WTC11 (cell line): ENCODE measurements around the gene TAPT1. TPM values are rescaled to one million over a fixed set of nuclear protein-coding genes. Genes with fewer than 3 reads are reported as not detected.

Source experiments
- ATAC-seq: fragments of 200-7000 bp; cut with Tn5 transposase; 2 replicates; pipeline ENCODE4 v1.10.0; 2021; ENCODE audit warnings: mild to moderate bottlenecking, moderate library complexity
- CTCF ChIA-PET: fragments of 300-600 bp; sonication (Branson Sonifier 250); formaldehyde crosslinking; loops from one replicate; lab custom pipeline; 2021; ENCODE audit warnings: antibody characterized with exemption; lab: Charles Lee
- POLR2A ChIA-PET: fragments of 350-600 bp; sonication (Branson Sonifier 250); formaldehyde crosslinking; loops from one replicate; lab custom pipeline; 2021; ENCODE audit warnings: antibody characterized with exemption; lab: Charles Lee
- DNase-seq: peaks from one replicate; pipeline ENCODE4 v3.0.0; 2021; ENCODE audit warnings: low spot score
- H3K27ac Mint-ChIP-seq: 2 replicates; pipeline ENCODE4 v1.8.0; 2021; ENCODE audit warnings: mixed read lengths
- H3K27me3 Mint-ChIP-seq: 2 replicates; pipeline ENCODE4 v1.8.0; 2021; ENCODE audit warnings: low read depth, mild to moderate bottlenecking, moderate library complexity, mixed read lengths
- H3K36me3 Mint-ChIP-seq: 2 replicates; pipeline ENCODE4 v1.8.0; 2021; ENCODE audit warnings: mixed read lengths
- H3K4me1 Mint-ChIP-seq: 2 replicates; pipeline ENCODE4 v1.8.0; 2022; ENCODE audit warnings: mixed read lengths
- H3K4me3 Mint-ChIP-seq: 2 replicates; pipeline ENCODE4 v1.8.0; 2021; ENCODE audit warnings: mild to moderate bottlenecking, moderate library complexity, mixed read lengths
- H3K9me3 Mint-ChIP-seq: 2 replicates; pipeline ENCODE4 v1.8.0; 2021; ENCODE audit warnings: mixed read lengths
- ATF1 ChIP-seq: sonication (generic); formaldehyde crosslinking; IDR thresholded peaks from 2 replicates; pipeline ENCODE4 v1.8.1; 2023; ENCODE audit warnings: mild to moderate bottlenecking, moderate library complexity, missing genetic modification reagents
- CREB1 ChIP-seq: sonication (generic); formaldehyde crosslinking; IDR thresholded peaks from 2 replicates; pipeline ENCODE4 v1.8.0; 2023; ENCODE audit warnings: mild to moderate bottlenecking, missing genetic modification reagents
- ELF4 ChIP-seq: sonication (generic); formaldehyde crosslinking; IDR thresholded peaks from 2 replicates; pipeline ENCODE4 v1.8.1; 2022; ENCODE audit warnings: low read depth, mild to moderate bottlenecking, moderate library complexity, missing genetic modification reagents
- EMX1 ChIP-seq: fragments of 250-450 bp; sonication (Bioruptor Pico); IDR thresholded peaks from 2 replicates; pipeline ENCODE4 v1.8.0; 2021; ENCODE audit warnings: mild to moderate bottlenecking
- GRHL2 ChIP-seq: fragments of 250-450 bp; sonication (Bioruptor Pico); IDR thresholded peaks from 2 replicates; pipeline ENCODE4 v1.8.0; 2022; ENCODE audit warnings: mild to moderate bottlenecking, moderate library complexity; ENCODE audit not compliant: insufficient replicate concordance, severe bottlenecking
- JAZF1 ChIP-seq: fragments of 250-450 bp; sonication (Bioruptor Pico); IDR thresholded peaks from 2 replicates; pipeline ENCODE4 v1.9.0; 2021; ENCODE audit warnings: moderate library complexity, mild to moderate bottlenecking, inconsistent platforms
- JUN ChIP-seq: sonication (generic); formaldehyde crosslinking; IDR thresholded peaks from 2 replicates; pipeline ENCODE4 v1.8.0; 2023; ENCODE audit warnings: mild to moderate bottlenecking, missing genetic modification reagents
- MAX ChIP-seq: sonication (generic); formaldehyde crosslinking; IDR thresholded peaks from 2 replicates; pipeline ENCODE4 v1.8.0; 2022; ENCODE audit warnings: mild to moderate bottlenecking, missing genetic modification reagents
- MXD4 ChIP-seq: fragments of 250-450 bp; sonication (Bioruptor Pico); IDR thresholded peaks from 2 replicates; pipeline ENCODE4 v1.8.0; 2021; ENCODE audit warnings: mild to moderate bottlenecking, moderate library complexity, borderline replicate concordance
- RORB ChIP-seq: fragments of 250-450 bp; sonication (Bioruptor Pico); IDR thresholded peaks from 2 replicates; pipeline ENCODE4 v1.9.0; 2021; ENCODE audit warnings: mild to moderate bottlenecking
- SOX15 ChIP-seq: fragments of 250-450 bp; sonication (Bioruptor Pico); IDR thresholded peaks from 2 replicates; pipeline ENCODE4 v1.9.0; 2021; ENCODE audit warnings: mild to moderate bottlenecking
- ZNF121 ChIP-seq: sonication (generic); formaldehyde crosslinking; IDR thresholded peaks from 2 replicates; pipeline ENCODE4 v1.8.0; 2023; ENCODE audit warnings: missing genetic modification reagents
- ZNF219 ChIP-seq: sonication (generic); formaldehyde crosslinking; IDR thresholded peaks from 2 replicates; pipeline ENCODE4 v1.8.0; 2023; ENCODE audit warnings: missing genetic modification reagents, mild to moderate bottlenecking, borderline replicate concordance
- ZNF263 ChIP-seq: sonication (generic); formaldehyde crosslinking; IDR thresholded peaks from 2 replicates; pipeline ENCODE4 v1.8.1; 2022; ENCODE audit warnings: low read depth, mild to moderate bottlenecking, moderate library complexity, missing genetic modification reagents
- ZNF532 ChIP-seq: fragments of 250-450 bp; sonication (Bioruptor Pico); IDR thresholded peaks from 2 replicates; pipeline ENCODE4 v1.9.0; 2021; ENCODE audit warnings: mild to moderate bottlenecking, borderline replicate concordance
- total RNA-seq: library from RNA; stranded (reverse); gene quantifications from 3 replicates; pipeline ENCODE4 v1.2.3, GENCODE V29; 2021
- TF ChIP-seq, protein P1 (sequence below): fragments of 250-450 bp; sonication (Bioruptor Pico); IDR thresholded peaks from 2 replicates; pipeline ENCODE4 v1.8.0; 2021; ENCODE audit warnings: mild to moderate bottlenecking
- TF ChIP-seq, protein P2 (sequence below): sonication (generic); formaldehyde crosslinking; IDR thresholded peaks from 2 replicates; pipeline ENCODE4 v1.8.1; 2022; ENCODE audit warnings: mild to moderate bottlenecking, moderate library complexity, missing genetic modification reagents
- TF ChIP-seq, protein P3 (sequence below): sonication (generic); formaldehyde crosslinking; IDR thresholded peaks from 2 replicates; pipeline ENCODE4 v1.8.1; 2022; ENCODE audit warnings: missing genetic modification reagents, borderline replicate concordance
- TF ChIP-seq, protein P4 (sequence below): sonication (generic); formaldehyde crosslinking; IDR thresholded peaks from 2 replicates; pipeline ENCODE4 v1.8.0; 2023; ENCODE audit warnings: mild to moderate bottlenecking, missing genetic modification reagents

TAPT1 gene
- total RNA-seq, 1 experiment from 2014 or later: 12.4 TPM

DNA sequence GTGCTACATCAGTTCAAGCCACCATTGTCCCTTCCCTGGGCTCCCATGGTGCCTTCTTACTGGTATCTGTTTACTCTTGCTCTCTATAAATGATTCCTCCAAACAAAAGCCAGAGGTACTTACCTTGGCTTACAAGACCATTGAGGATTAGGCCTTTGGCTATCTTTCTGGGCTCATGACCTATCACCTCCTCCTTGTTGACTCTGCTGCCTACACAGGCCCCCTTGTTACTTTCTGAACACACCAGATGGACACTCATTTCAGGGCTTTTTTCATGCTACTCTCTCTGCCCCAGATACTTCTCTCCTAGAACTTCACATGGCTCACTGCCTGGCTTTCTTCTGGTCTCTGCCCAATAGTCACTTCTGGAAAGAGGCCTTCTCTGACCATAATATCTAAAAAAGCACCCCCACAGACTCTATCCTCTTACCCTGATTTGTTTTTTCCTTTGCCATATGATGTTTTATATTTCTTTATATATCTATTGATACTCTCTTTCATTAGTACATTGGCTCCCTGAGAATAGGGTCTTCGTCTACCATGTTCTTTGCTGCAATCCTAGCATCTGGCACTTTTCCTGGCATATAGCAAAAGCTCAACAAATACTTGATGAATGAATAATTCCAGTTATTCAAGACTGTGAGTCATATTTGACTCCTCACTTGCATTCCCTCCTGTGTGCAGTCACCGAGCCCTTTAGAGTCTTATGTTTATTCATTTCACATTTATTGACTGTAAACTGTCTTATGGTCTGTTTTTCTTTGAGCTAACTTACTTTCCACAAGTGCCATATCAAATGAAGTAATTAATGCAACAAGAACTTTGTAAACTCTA is 27.1 kb upstream of the TAPT1 start (continued):
- TF ChIP-seq ZNF263 (CRISPR knock-in tag) (no peak), SOX15 (CRISPR knock-in tag) (no peak), EMX1 (CRISPR knock-in tag) (no peak), RORB (CRISPR knock-in tag) (no peak), GRHL2 (CRISPR knock-in tag) (no peak), JUN (no peak), ZNF219 (no peak), MXD4 (CRISPR knock-in tag) (no peak), ZNF121 (CRISPR knock-in tag) (no peak)
- TF ChIP-seq, protein P1, sequence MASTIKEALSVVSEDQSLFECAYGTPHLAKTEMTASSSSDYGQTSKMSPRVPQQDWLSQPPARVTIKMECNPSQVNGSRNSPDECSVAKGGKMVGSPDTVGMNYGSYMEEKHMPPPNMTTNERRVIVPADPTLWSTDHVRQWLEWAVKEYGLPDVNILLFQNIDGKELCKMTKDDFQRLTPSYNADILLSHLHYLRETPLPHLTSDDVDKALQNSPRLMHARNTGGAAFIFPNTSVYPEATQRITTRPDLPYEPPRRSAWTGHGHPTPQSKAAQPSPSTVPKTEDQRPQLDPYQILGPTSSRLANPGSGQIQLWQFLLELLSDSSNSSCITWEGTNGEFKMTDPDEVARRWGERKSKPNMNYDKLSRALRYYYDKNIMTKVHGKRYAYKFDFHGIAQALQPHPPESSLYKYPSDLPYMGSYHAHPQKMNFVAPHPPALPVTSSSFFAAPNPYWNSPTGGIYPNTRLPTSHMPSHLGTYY: no peak
- TF ChIP-seq, protein P2, sequence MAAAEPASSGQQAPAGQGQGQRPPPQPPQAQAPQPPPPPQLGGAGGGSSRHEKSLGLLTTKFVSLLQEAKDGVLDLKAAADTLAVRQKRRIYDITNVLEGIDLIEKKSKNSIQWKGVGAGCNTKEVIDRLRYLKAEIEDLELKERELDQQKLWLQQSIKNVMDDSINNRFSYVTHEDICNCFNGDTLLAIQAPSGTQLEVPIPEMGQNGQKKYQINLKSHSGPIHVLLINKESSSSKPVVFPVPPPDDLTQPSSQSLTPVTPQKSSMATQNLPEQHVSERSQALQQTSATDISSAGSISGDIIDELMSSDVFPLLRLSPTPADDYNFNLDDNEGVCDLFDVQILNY (CRISPR knock-in tag): no peak
- TF ChIP-seq, protein P3, sequence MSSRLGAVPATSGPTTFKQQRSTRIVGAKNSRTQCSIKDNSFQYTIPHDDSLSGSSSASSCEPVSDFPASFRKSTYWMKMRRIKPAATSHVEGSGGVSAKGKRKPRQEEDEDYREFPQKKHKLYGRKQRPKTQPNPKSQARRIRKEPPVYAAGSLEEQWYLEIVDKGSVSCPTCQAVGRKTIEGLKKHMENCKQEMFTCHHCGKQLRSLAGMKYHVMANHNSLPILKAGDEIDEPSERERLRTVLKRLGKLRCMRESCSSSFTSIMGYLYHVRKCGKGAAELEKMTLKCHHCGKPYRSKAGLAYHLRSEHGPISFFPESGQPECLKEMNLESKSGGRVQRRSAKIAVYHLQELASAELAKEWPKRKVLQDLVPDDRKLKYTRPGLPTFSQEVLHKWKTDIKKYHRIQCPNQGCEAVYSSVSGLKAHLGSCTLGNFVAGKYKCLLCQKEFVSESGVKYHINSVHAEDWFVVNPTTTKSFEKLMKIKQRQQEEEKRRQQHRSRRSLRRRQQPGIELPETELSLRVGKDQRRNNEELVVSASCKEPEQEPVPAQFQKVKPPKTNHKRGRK (CRISPR knock-in tag): no peak

GRCh38 chr4:16250661-16251365 is 24.5 kb upstream of the TAPT1 start:
- ChIA-PET CTCF (interaction anchor here (1.0 to 1.4 kb wide), 3 partner anchors 14 to 445 kb away, joined by 3 to 4 read pairs (median 4); no protein-coding TSS in a partner anchor), POLR2A (no interaction called here)
- H3K9me3 Mint-ChIP-seq: 0 out of 2 replicates have a peak, but pooled peaks cover 3% of the 10 kb centered on the region
- H3K36me3 Mint-ChIP-seq: peaks cover 6% of the 10 kb centered on the region
- H3K27me3 Mint-ChIP-seq: no peaks in the 10 kb centered on the region
- no peak for ATAC-seq
- no peaks in the 10 kb centered on the region for H3K4me1 Mint-ChIP-seq
- no peak overlapping the region for H3K4me3 Mint-ChIP-seq
- H3K27ac Mint-ChIP-seq: no peak overlapping the region
- DNase-seq: no peak
- TF ChIP-seq JAZF1 (CRISPR knock-in tag) (no peak), ATF1 (CRISPR knock-in tag) (no peak), MAX (no peak), CREB1 (no peak), SOX15 (CRISPR knock-in tag) (no peak), ZNF532 (CRISPR knock-in tag) (no peak), ZNF121 (CRISPR knock-in tag) (no peak), ELF4 (CRISPR knock-in tag) (no peak)
- TF ChIP-seq, protein P4, sequence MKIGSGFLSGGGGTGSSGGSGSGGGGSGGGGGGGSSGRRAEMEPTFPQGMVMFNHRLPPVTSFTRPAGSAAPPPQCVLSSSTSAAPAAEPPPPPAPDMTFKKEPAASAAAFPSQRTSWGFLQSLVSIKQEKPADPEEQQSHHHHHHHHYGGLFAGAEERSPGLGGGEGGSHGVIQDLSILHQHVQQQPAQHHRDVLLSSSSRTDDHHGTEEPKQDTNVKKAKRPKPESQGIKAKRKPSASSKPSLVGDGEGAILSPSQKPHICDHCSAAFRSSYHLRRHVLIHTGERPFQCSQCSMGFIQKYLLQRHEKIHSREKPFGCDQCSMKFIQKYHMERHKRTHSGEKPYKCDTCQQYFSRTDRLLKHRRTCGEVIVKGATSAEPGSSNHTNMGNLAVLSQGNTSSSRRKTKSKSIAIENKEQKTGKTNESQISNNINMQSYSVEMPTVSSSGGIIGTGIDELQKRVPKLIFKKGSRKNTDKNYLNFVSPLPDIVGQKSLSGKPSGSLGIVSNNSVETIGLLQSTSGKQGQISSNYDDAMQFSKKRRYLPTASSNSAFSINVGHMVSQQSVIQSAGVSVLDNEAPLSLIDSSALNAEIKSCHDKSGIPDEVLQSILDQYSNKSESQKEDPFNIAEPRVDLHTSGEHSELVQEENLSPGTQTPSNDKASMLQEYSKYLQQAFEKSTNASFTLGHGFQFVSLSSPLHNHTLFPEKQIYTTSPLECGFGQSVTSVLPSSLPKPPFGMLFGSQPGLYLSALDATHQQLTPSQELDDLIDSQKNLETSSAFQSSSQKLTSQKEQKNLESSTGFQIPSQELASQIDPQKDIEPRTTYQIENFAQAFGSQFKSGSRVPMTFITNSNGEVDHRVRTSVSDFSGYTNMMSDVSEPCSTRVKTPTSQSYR: no peak
